Measurements from ENCODE around the gene COL23A1. TPM values are rescaled to one million over a fixed set of nuclear protein-coding genes. Genes with fewer than 3 reads are reported as not detected.

Gene COL23A1
- total RNA-seq, 1 experiment from 2014 or later, result 0.18 TPM

- H3K27me3 Mint-ChIP-seq (ENCODE audit: insufficient read depth, unreplicated experiment), result peaks cover 12% of the 10 kb centered on the region
- CTCF ChIA-PET, result no interaction called here
- POLR2A ChIA-PET, result no interaction called here
Observed at GRCh38 chr5:178545176-178545575, 45.0 kb downstream of the COL23A1 start.

GRCh38 chr5:178544166-178544834 lies 45.9 kb downstream of the COL23A1 start:
- POLR2A ChIA-PET, result interaction anchor here (0.6 kb wide), 1 partner anchor 42 kb away, joined by 4 read pairs; no protein-coding TSS in a partner anchor
- H3K27ac Mint-ChIP-seq (ENCODE audit: unreplicated experiment), result no peak overlapping the region
- no peaks in the 10 kb centered on the region for H3K9me3 ChIP-seq
- DNase-seq, result no peak
- intact Hi-C loops (cut with micrococcal nuclease; ENCODE audit: unreplicated experiment), result no loop called here
- H3K27me3 Mint-ChIP-seq (ENCODE audit: insufficient read depth, unreplicated experiment), result peaks cover 12% of the 10 kb centered on the region
- H3K4me3 Mint-ChIP-seq (ENCODE audit: unreplicated experiment), result no peak overlapping the region
- no peak overlapping the region for H3K4me3 ChIP-seq (ENCODE audit: low read depth, low read length)
- no peaks in the 10 kb centered on the region for H3K9me3 Mint-ChIP-seq (ENCODE audit: unreplicated experiment)
- H3K36me3 ChIP-seq (ENCODE audit: control insufficient read depth, insufficient read depth, low read length), result no peaks in the 10 kb centered on the region
- no TSS peak for BruUV-seq (replicated peaks)
- H3K36me3 Mint-ChIP-seq (ENCODE audit: insufficient read depth, unreplicated experiment), result no peaks in the 10 kb centered on the region
- no peaks in the 10 kb centered on the region for H3K27me3 ChIP-seq (replicated peaks; ENCODE audit: control insufficient read depth, insufficient read depth, low read length)
- CTCF ChIA-PET, result no interaction called here
- no peaks in the 10 kb centered on the region for H3K4me1 Mint-ChIP-seq (ENCODE audit: low read depth, unreplicated experiment)
- no peaks in the 10 kb centered on the region for H3K4me1 ChIP-seq
- TF ChIP-seq, protein P1, sequence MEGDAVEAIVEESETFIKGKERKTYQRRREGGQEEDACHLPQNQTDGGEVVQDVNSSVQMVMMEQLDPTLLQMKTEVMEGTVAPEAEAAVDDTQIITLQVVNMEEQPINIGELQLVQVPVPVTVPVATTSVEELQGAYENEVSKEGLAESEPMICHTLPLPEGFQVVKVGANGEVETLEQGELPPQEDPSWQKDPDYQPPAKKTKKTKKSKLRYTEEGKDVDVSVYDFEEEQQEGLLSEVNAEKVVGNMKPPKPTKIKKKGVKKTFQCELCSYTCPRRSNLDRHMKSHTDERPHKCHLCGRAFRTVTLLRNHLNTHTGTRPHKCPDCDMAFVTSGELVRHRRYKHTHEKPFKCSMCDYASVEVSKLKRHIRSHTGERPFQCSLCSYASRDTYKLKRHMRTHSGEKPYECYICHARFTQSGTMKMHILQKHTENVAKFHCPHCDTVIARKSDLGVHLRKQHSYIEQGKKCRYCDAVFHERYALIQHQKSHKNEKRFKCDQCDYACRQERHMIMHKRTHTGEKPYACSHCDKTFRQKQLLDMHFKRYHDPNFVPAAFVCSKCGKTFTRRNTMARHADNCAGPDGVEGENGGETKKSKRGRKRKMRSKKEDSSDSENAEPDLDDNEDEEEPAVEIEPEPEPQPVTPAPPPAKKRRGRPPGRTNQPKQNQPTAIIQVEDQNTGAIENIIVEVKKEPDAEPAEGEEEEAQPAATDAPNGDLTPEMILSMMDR (IDR thresholded peaks at IDR 0.05; ENCODE audit: insufficient read depth in 1 of 2, low read depth in 1 of 2, low read length in 1 of 2, severe bottlenecking in 1 of 2, unreplicated experiment in 1 of 2), result no peak

More at GRCh38 chr5:178545176-178545575, 45.0 kb downstream of the COL23A1 start:
- DNase-seq, result no peak
- H3K27ac Mint-ChIP-seq (ENCODE audit: unreplicated experiment), result no peak overlapping the region
- no peaks in the 10 kb centered on the region for H3K36me3 Mint-ChIP-seq (ENCODE audit: insufficient read depth, unreplicated experiment)
- H3K4me3 Mint-ChIP-seq (ENCODE audit: unreplicated experiment), result no peak overlapping the region
- no peaks in the 10 kb centered on the region for H3K4me1 Mint-ChIP-seq (ENCODE audit: low read depth, unreplicated experiment)
- no TSS peak for BruUV-seq (replicated peaks)
- H3K4me1 ChIP-seq, result no peaks in the 10 kb centered on the region
- no peak overlapping the region for H3K4me3 ChIP-seq (ENCODE audit: low read depth, low read length)
- TF ChIP-seq, protein P1 (IDR thresholded peaks at IDR 0.05; ENCODE audit: insufficient read depth in 1 of 2, low read depth in 1 of 2, low read length in 1 of 2, severe bottlenecking in 1 of 2, unreplicated experiment in 1 of 2), result no peak
- no peaks in the 10 kb centered on the region for H3K9me3 ChIP-seq
- no peaks in the 10 kb centered on the region for H3K36me3 ChIP-seq (ENCODE audit: control insufficient read depth, insufficient read depth, low read length)
- H3K9me3 Mint-ChIP-seq (ENCODE audit: unreplicated experiment), result no peaks in the 10 kb centered on the region
- no peaks in the 10 kb centered on the region for H3K27me3 ChIP-seq (replicated peaks; ENCODE audit: control insufficient read depth, insufficient read depth, low read length)
- intact Hi-C loops (cut with micrococcal nuclease; ENCODE audit: unreplicated experiment), result no loop called here

- H3K4me3 Mint-ChIP-seq (ENCODE audit: unreplicated experiment), result no peak overlapping the region
- ChIA-PET CTCF (interaction anchor here (1.1 kb wide), 1 partner anchor 10 kb away, joined by 4 read pairs; no protein-coding TSS in a partner anchor), POLR2A (no interaction called here)
- no peaks in the 10 kb centered on the region for H3K9me3 Mint-ChIP-seq (ENCODE audit: unreplicated experiment)
- H3K4me3 ChIP-seq (ENCODE audit: low read depth, low read length), result no peak overlapping the region
- H3K36me3 Mint-ChIP-seq (ENCODE audit: insufficient read depth, unreplicated experiment), result no peaks in the 10 kb centered on the region
- H3K36me3 ChIP-seq (ENCODE audit: control insufficient read depth, insufficient read depth, low read length), result no peaks in the 10 kb centered on the region
- intact Hi-C loops (cut with micrococcal nuclease; ENCODE audit: unreplicated experiment), result no loop called here
- H3K27me3 Mint-ChIP-seq (ENCODE audit: insufficient read depth, unreplicated experiment), result peaks cover 10% of the 10 kb centered on the region
- no peaks in the 10 kb centered on the region for H3K4me1 Mint-ChIP-seq (ENCODE audit: low read depth, unreplicated experiment)
- no peaks in the 10 kb centered on the region for H3K9me3 ChIP-seq
- H3K27me3 ChIP-seq (replicated peaks; ENCODE audit: control insufficient read depth, insufficient read depth, low read length), result no peaks in the 10 kb centered on the region
- H3K27ac Mint-ChIP-seq (ENCODE audit: unreplicated experiment), result no peak overlapping the region
- TF ChIP-seq, protein P1 (IDR thresholded peaks at IDR 0.05; ENCODE audit: insufficient read depth in 1 of 2, low read depth in 1 of 2, low read length in 1 of 2, severe bottlenecking in 1 of 2, unreplicated experiment in 1 of 2), result no peak
- DNase-seq, result no peak
- no TSS peak for BruUV-seq (replicated peaks)
- H3K4me1 ChIP-seq, result no peaks in the 10 kb centered on the region
Observed at GRCh38 chr5:178542455-178542854, 47.7 kb downstream of the COL23A1 start.

Measured in Caco-2 (cell line).